ENCODE data around the gene ITGAD. TPM values are rescaled to one million over a fixed set of nuclear protein-coding genes. Genes with fewer than 3 reads are reported as not detected.
A peak's percentile ranks its signal among the peaks of the same experiment; 100 is the strongest.

ITGAD gene
- total and polyA plus RNA-seq, 2 of the 4 experiments (the other 2 are of a cell fraction) = not detected

- 25% methylated on average over 4 of the region's 14 CpGs; no CpG with 5 or more reads in 1 of the 2 experiments for WGBS, 2 experiments (ENCODE audit: extremely low coverage in 2 of 2, insufficient read length in 1 of 2)
- ChIA-PET CTCF (interaction anchor here (0.7 to 1.3 kb wide), 2 partner anchors 9 to 59 kb away, joined by 3 to 4 read pairs; no protein-coding TSS in a partner anchor), POLR2A (ENCODE audit: unreplicated experiment) (no interaction called here)
- H3K4me2 ChIP-seq (ENCODE audit: low read depth, low read length) = no peak overlapping the region
- H4K5ac ChIP-seq (ENCODE audit: low read depth, low read length) = no peak overlapping the region
- H3K4me1 ChIP-seq (ENCODE audit: control insufficient read depth, insufficient read depth, low read length) = no peaks in the 10 kb centered on the region; the same call in 1 of the 2 replicates
- no peak overlapping the region for H3K27ac ChIP-seq (ENCODE audit: insufficient read depth, low read length)
- peak overlapping the region; percentile 56 for H2AFZ ChIP-seq (replicated peaks; ENCODE audit: low read length, poor library complexity)
- H4K91ac ChIP-seq (ENCODE audit: insufficient read depth, low read depth, low read length) = no peak overlapping the region
- TF ChIP-seq RAD21 (IDR thresholded peaks at IDR 0.05; ENCODE audit: low read length) (peak; percentile 51), MAFK (IDR thresholded peaks at IDR 0.05; ENCODE audit: low read depth, low read length) (peak; percentile 27; the same call in 1 of the 2 replicates), MAZ (IDR thresholded peaks at IDR 0.05; ENCODE audit: borderline replicate concordance, low read depth, low read length) (no peak), CTCF (conservative IDR thresholded peaks at IDR 0.05; ENCODE audit: low read depth, low read length) (peak; percentile 64), SMC3 (IDR thresholded peaks at IDR 0.05; ENCODE audit: low read depth, low read length) (peak; percentile 30; the same call in 1 of the 2 replicates), CEBPB (IDR thresholded peaks at IDR 0.05; ENCODE audit: low read depth, low read length) (peak; percentile 79)
- TF ChIP-seq, protein P1, sequence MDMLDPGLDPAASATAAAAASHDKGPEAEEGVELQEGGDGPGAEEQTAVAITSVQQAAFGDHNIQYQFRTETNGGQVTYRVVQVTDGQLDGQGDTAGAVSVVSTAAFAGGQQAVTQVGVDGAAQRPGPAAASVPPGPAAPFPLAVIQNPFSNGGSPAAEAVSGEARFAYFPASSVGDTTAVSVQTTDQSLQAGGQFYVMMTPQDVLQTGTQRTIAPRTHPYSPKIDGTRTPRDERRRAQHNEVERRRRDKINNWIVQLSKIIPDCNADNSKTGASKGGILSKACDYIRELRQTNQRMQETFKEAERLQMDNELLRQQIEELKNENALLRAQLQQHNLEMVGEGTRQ (IDR thresholded peaks at IDR 0.05; ENCODE audit: low read depth, low read length) = no peak
- TF ChIP-seq, protein P2, sequence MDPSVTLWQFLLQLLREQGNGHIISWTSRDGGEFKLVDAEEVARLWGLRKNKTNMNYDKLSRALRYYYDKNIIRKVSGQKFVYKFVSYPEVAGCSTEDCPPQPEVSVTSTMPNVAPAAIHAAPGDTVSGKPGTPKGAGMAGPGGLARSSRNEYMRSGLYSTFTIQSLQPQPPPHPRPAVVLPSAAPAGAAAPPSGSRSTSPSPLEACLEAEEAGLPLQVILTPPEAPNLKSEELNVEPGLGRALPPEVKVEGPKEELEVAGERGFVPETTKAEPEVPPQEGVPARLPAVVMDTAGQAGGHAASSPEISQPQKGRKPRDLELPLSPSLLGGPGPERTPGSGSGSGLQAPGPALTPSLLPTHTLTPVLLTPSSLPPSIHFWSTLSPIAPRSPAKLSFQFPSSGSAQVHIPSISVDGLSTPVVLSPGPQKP (IDR thresholded peaks at IDR 0.05; ENCODE audit: borderline replicate concordance, low read depth, low read length) = no peak
- no peak overlapping the region for H2BK20ac ChIP-seq (ENCODE audit: low read depth, low read length)
- dilution Hi-C loops (cut with HindIII; ENCODE audit: low sequenced_read_pairs, unreplicated experiment) = no loop called here
- no peak overlapping the region for H3K4me3 ChIP-seq (ENCODE audit: insufficient read depth, low read depth, low read length)
- no peak overlapping the region for H3K18ac ChIP-seq (ENCODE audit: low read depth, low read length)
- ATAC-seq (ENCODE audit: low read depth) (peak; percentile 89), DNase-seq (peak; percentile 40)
- no peak overlapping the region for H3K9ac ChIP-seq (ENCODE audit: low read depth, low read length)
- peak overlapping the region; percentile 5 for H2AK9ac ChIP-seq (replicated peaks; ENCODE audit: low read depth, low read length, poor library complexity)
- in situ Hi-C loops (cut with MboI; ENCODE audit: low sequenced_read_pairs) = no loop called here
- H2BK5ac ChIP-seq (ENCODE audit: low read depth, low read length, poor library complexity, severe bottlenecking) = no peak overlapping the region
- no peak overlapping the region for H3K23ac ChIP-seq (ENCODE audit: low read depth, low read length)
- no peak overlapping the region for H4K8ac ChIP-seq (ENCODE audit: low read depth in 2 of 2, low read length in 2 of 2)
- H3K9me1 ChIP-seq (ENCODE audit: insufficient read depth, low read length) = no peaks in the 10 kb centered on the region
- intact Hi-C loops (cut with micrococcal nuclease) = loop anchor here (2.0 to 10.0 kb wide), 2 partner anchors 62 to 182 kb away; partner anchors contain the start of gene ZNF843
- H3K79me1 ChIP-seq (ENCODE audit: low read depth in 1 of 2, low read length in 2 of 2) = no peaks in the 10 kb centered on the region
- no peaks in the 10 kb centered on the region for H3K36me3 ChIP-seq (ENCODE audit: control insufficient read depth, insufficient read depth, low read length)
- H4K20me1 ChIP-seq (ENCODE audit: insufficient read depth, low read length) = no peaks in the 10 kb centered on the region; the same call in 1 of the 2 replicates
- no peak overlapping the region for H3K56ac ChIP-seq (ENCODE audit: extremely low read depth, insufficient read depth, low read length)
- H3K4ac ChIP-seq (ENCODE audit: low read depth, low read length) = no peak overlapping the region
- no peak overlapping the region for H2AK5ac ChIP-seq (ENCODE audit: low read depth, low read length)
- no peak overlapping the region for H2BK15ac ChIP-seq (ENCODE audit: low read depth, low read length)
- no TSS peak for BruUV-seq (replicated peaks)
- H3K27me3 ChIP-seq (ENCODE audit: control insufficient read depth, insufficient read depth, low read length) = peaks cover 14% of the 10 kb centered on the region
- no peaks in the 10 kb centered on the region for H3K9me3 ChIP-seq (ENCODE audit: control insufficient read depth, insufficient read depth, low read length)
- H2BK120ac ChIP-seq (ENCODE audit: low read depth, low read length) = no peak overlapping the region
- H3K14ac ChIP-seq (replicated peaks; ENCODE audit: low read depth, low read length) = no peak overlapping the region
Observed at GRCh38 chr16:31382485-31383161, 10.5 kb upstream of the ITGAD start.
